Suprapubic skin (tissue), 4 donors: ENCODE data around the gene MLKL.
"Not testable (repeated sequence)": the region's sequence is repeated elsewhere in the genome, so short reads cannot be mapped to it uniquely, and the experiment has no call there.

ENCODE experiments used
- EP300 ChIP-seq: sonication (generic); formaldehyde crosslinking; IDR thresholded peaks from one replicate; pipeline ENCODE4 v1.6.1; 2017; ENCODE audit warnings: antibody characterized with exemption
- POLR2A ChIP-seq, 2 donors: fragments of 450-650 bp; IDR thresholded peaks; one replicate each; pipeline ENCODE4 v1.6.1; 2017; ENCODE audit warnings: antibody characterized with exemption in 2 of 2, mild to moderate bottlenecking in 2 of 2, moderate library complexity in 2 of 2
- POLR2AphosphoS5 ChIP-seq, 3 donors: sonication (generic); formaldehyde crosslinking; IDR thresholded peaks; one replicate each; pipeline ENCODE4 v1.6.1; 2017; ENCODE audit warnings: antibody characterized with exemption in 3 of 3
- TF ChIP-seq, protein P1 (sequence below), 2 donors: fragments of 200-600 bp in 1 of 2; fragments of 450-650 bp in 1 of 2; sonication (generic) in 1 of 2; IDR thresholded peaks; one replicate each; pipeline ENCODE4 v1.5.1; 2016 to 2019; ENCODE audit warnings: antibody characterized with exemption in 2 of 2, mild to moderate bottlenecking in 1 of 2, moderate library complexity in 1 of 2

GRCh38 chr16:74668877-74669276 is 31.8 kb downstream of the MLKL start:
- TF ChIP-seq POLR2A (IDR thresholded peaks at IDR 0.05); POLR2AphosphoS5 (IDR thresholded peaks at IDR 0.05); EP300: not testable (repeated sequence)
- TF ChIP-seq, protein P1, sequence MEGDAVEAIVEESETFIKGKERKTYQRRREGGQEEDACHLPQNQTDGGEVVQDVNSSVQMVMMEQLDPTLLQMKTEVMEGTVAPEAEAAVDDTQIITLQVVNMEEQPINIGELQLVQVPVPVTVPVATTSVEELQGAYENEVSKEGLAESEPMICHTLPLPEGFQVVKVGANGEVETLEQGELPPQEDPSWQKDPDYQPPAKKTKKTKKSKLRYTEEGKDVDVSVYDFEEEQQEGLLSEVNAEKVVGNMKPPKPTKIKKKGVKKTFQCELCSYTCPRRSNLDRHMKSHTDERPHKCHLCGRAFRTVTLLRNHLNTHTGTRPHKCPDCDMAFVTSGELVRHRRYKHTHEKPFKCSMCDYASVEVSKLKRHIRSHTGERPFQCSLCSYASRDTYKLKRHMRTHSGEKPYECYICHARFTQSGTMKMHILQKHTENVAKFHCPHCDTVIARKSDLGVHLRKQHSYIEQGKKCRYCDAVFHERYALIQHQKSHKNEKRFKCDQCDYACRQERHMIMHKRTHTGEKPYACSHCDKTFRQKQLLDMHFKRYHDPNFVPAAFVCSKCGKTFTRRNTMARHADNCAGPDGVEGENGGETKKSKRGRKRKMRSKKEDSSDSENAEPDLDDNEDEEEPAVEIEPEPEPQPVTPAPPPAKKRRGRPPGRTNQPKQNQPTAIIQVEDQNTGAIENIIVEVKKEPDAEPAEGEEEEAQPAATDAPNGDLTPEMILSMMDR (IDR thresholded peaks at IDR 0.05): not testable (repeated sequence)
